Neural cell (in vitro differentiated cells): ENCODE data around the gene FDXACB1. TPM values are rescaled to one million over a fixed set of nuclear protein-coding genes. Genes with fewer than 3 reads are reported as not detected.

Experiments used
- H2AFZ ChIP-seq: fragments of 200-600, 300-800 bp; sonication (generic), shearing (Covaris generic); 2 replicates; pipeline ENCODE4 v1.6.0; 2014; ENCODE audit warnings: low read depth, mild to moderate bottlenecking, antibody characterized with exemption, low read length, moderate library complexity
- H3F3A ChIP-seq: fragments of 200-600 bp; shearing (Covaris generic); 2 replicates; pipeline ENCODE4 v1.6.1; 2016; ENCODE audit warnings: mild to moderate bottlenecking, moderate library complexity, mixed read lengths, antibody characterized with exemption, low read length; ENCODE audit not compliant: insufficient read depth, poor library complexity, severe bottlenecking
- H3K27ac ChIP-seq: fragments of 200-600, 300-800 bp; sonication (generic), shearing (Covaris generic); 2 replicates; pipeline ENCODE4 v1.5.1; 2014; ENCODE audit warnings: mild to moderate bottlenecking, low read length, moderate library complexity
- H3K27me3 ChIP-seq: fragments of 300-800, 200-600 bp; sonication (generic), shearing (Covaris generic); 2 replicates; pipeline ENCODE4 v1.6.0; 2014; ENCODE audit warnings: mild to moderate bottlenecking, low read depth, low read length, moderate library complexity; ENCODE audit not compliant: insufficient read depth
- H3K36me3 ChIP-seq: fragments of 300-800, 200-600 bp; sonication (generic), shearing (Covaris generic); 2 replicates; pipeline ENCODE4 v1.5.1; 2014; ENCODE audit warnings: mild to moderate bottlenecking, antibody characterized with exemption, low read length, moderate library complexity; ENCODE audit not compliant: insufficient read depth
- H3K4me2 ChIP-seq: fragments of 300-800, 200-600 bp; sonication (generic), shearing (Covaris generic); 2 replicates; pipeline ENCODE4 v1.6.0; 2014; ENCODE audit warnings: mild to moderate bottlenecking, low read length
- H3K4me3 ChIP-seq: fragments of 300-800, 200-600 bp; sonication (generic), shearing (Covaris generic); 2 replicates; pipeline ENCODE4 v1.5.1; 2014; ENCODE audit warnings: mild to moderate bottlenecking, low read length, moderate library complexity
- H3K79me2 ChIP-seq: fragments of 200-600 bp; shearing (Covaris generic); replicated peaks from 2 replicates; pipeline ENCODE4 v1.6.0; 2014; ENCODE audit warnings: mild to moderate bottlenecking, low read length, moderate library complexity; ENCODE audit not compliant: insufficient read depth
- H3K9ac ChIP-seq: fragments of 300-800, 200-600 bp; sonication (generic), shearing (Covaris generic); 2 replicates; pipeline ENCODE4 v1.6.1; 2016; ENCODE audit warnings: mild to moderate bottlenecking, low read length, mixed read lengths
- H3K9me2 ChIP-seq: fragments of 200-600 bp; shearing (Covaris generic); 2 replicates; pipeline ENCODE4 v1.6.1; 2016; ENCODE audit warnings: mild to moderate bottlenecking, low read length, mixed read lengths; ENCODE audit not compliant: insufficient read depth
- H3K9me3 ChIP-seq: fragments of 200-600, 300-800 bp; sonication (generic), shearing (Covaris generic); 2 replicates; pipeline ENCODE4 v1.6.1; 2016; ENCODE audit warnings: mild to moderate bottlenecking, mixed run types, low read length, moderate library complexity, mixed read lengths
- H4K20me1 ChIP-seq: fragments of 200-600 bp; shearing (Covaris generic); 2 replicates; pipeline ENCODE4 v1.6.1; 2016; ENCODE audit warnings: mild to moderate bottlenecking, mixed run types; ENCODE audit not compliant: insufficient read depth
- CTCF ChIP-seq: fragments of 450-650 bp; IDR thresholded peaks from 2 replicates; pipeline ENCODE4 v1.5.1; 2014; ENCODE audit warnings: antibody characterized with exemption, mild to moderate bottlenecking, moderate library complexity; ENCODE audit not compliant: poor library complexity, severe bottlenecking
- EP300 ChIP-seq: fragments of 450-650 bp; conservative IDR thresholded peaks from 2 replicates; pipeline ENCODE4 v1.6.1; 2014; ENCODE audit warnings: antibody characterized with exemption, mild to moderate bottlenecking, moderate library complexity; ENCODE audit not compliant: poor library complexity, severe bottlenecking
- EZH2 ChIP-seq: fragments of 200-600, 300-800 bp; shearing (Covaris generic), sonication (generic); IDR thresholded peaks from 2 replicates; pipeline ENCODE4 v1.6.1; 2014; ENCODE audit warnings: antibody characterized with exemption, low read length, borderline replicate concordance, mild to moderate bottlenecking; ENCODE audit not compliant: insufficient read depth, poor library complexity, severe bottlenecking
- MXI1 ChIP-seq: fragments of 450-650 bp; conservative IDR thresholded peaks from 2 replicates; pipeline ENCODE4 v1.6.1; 2014; ENCODE audit warnings: antibody characterized with exemption, mild to moderate bottlenecking; ENCODE audit not compliant: poor library complexity, severe bottlenecking
- POLR2AphosphoS5 ChIP-seq: IDR thresholded peaks from 2 replicates; pipeline ENCODE4 v1.6.1; 2012
- RAD21 ChIP-seq: fragments of 450-650 bp; conservative IDR thresholded peaks from 2 replicates; pipeline ENCODE4 v1.6.1; 2014; ENCODE audit warnings: antibody characterized with exemption, mild to moderate bottlenecking, moderate library complexity
- REST ChIP-seq: IDR thresholded peaks from 2 replicates; pipeline ENCODE4 v1.6.1; 2012; ENCODE audit warnings: borderline replicate concordance
- SMC3 ChIP-seq: fragments of 450-650 bp; conservative IDR thresholded peaks from 2 replicates; pipeline ENCODE4 v1.6.1; 2014; ENCODE audit warnings: antibody characterized with exemption, mild to moderate bottlenecking, moderate library complexity; ENCODE audit not compliant: poor library complexity
- TAF1 ChIP-seq: IDR thresholded peaks from 2 replicates; pipeline ENCODE4 v1.6.1; 2012; ENCODE audit warnings: low read depth
- polyA plus RNA-seq: library from polyadenylated mRNA; depleted of rRNA; stranded (reverse); fragments of >200 nt; gene quantifications from 2 replicates; pipeline ENCODE4 v1.2.3, GENCODE V29; 2014

Gene FDXACB1
- polyA plus RNA-seq, 1 donor from 2014 or later: 3.1 TPM

DNA sequence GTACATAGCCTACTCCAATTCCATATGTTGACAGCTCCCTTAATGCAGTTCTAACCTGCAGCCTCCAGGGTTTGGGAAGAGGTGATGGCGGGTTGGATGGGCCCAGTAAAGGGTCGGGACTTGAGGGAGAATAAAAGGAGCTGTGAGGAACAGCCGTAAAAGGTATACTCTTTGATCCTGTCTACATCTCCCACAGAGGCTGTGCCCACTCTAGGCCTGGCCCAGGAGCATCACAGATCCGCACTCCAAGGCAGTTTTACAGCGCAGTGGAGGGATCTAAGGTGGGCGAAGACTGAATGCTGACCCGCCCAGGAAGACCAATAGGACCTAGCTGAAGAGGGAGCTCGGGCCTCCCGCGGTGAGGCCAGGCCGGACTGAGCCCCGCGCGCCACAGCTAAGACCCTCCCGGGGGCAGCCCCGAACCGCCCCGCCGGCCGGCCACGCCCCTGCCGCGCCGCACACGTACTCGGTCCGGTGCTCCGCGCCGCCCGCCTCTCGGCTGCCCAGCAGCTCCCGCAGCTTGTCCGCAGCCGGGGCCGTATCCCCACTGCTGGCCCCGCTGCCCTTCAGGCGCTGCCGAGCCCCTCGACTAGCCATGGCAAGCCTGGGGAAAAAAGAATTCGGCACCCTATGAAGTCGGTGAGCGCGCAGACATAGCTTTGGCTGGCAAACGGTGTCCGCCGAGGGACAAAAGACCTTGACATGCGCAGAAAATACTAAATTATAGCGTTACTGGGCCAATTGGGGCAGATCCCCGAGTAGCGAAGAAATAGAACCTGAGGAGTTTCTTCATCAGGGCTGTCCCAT is 7.9 kb downstream of the FDXACB1 start, which contains the start of gene ALG9:
TSS of gene ALG9 (minus strand) at position 696 of the 807 bp plus-strand sequence. CDS start at position 597, 99 bp downstream.
- Histone ChIP-seq H3K27me3 (no peaks in the 10 kb centered on the region), H3K4me2 (peak within 1 kb of the TSS; percentile 64), H3K79me2 (peaks cover 16% of the 10 kb centered on the region), H3K9me3 (no peaks in the 10 kb centered on the region), H3F3A (peaks cover 3% of the 10 kb centered on the region), H3K9me2 (no peaks in the 10 kb centered on the region), H2AFZ (peak within 1 kb of the TSS; percentile 71), H4K20me1 (no peaks in the 10 kb centered on the region), H3K36me3 (no peaks in the 10 kb centered on the region), H3K27ac (peak within 1 kb of the TSS; percentile 80), H3K4me3 (peak within 1 kb of the TSS; percentile 77), H3K9ac (peak within 1 kb of the TSS; percentile 81)
- TF ChIP-seq TAF1 (no peak), CTCF (peak; percentile 60), EZH2 (no peak), REST (peak; percentile 83), MXI1 (peak; percentile 86), EP300 (peak; percentile 19), POLR2AphosphoS5 (peak; percentile 60), SMC3 (peak; percentile 25), RAD21 (no peak)

DNA sequence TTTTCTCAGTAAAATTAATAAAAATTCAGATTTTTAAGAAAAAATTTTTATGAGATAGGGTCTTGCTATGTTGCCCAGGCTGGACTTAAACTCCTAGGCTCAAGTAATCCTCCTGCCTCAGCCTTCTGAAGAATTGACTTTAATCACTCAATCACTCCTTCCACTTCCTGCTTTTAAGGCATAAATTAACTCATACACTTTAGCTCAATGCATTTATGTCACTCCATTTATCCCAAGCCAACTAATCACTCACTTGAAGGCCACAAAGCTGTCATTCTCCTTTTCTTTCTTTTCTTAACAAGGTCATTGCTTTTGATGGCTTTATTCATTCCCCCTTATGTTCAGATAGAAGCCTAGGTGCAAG is 8.5 kb downstream of the FDXACB1 start:
- Histone ChIP-seq H3K79me2 (peaks cover 16% of the 10 kb centered on the region), H3K36me3 (no peaks in the 10 kb centered on the region), H3K4me3 (peak overlapping the region; percentile 77), H3K27me3 (no peaks in the 10 kb centered on the region), H3K9ac (peak overlapping the region; percentile 81), H2AFZ (peak overlapping the region; percentile 71), H4K20me1 (no peaks in the 10 kb centered on the region), H3K27ac (peak overlapping the region; percentile 80), H3K9me2 (no peaks in the 10 kb centered on the region), H3F3A (peaks cover 3% of the 10 kb centered on the region), H3K4me2 (peak overlapping the region; percentile 64), H3K9me3 (no peaks in the 10 kb centered on the region)
- TF ChIP-seq TAF1: no peak
- no peak for TF ChIP-seq EP300
- no peak for TF ChIP-seq POLR2AphosphoS5
- no peak for TF ChIP-seq CTCF
- no peak for TF ChIP-seq MXI1
- no peak for TF ChIP-seq REST
- TF ChIP-seq EZH2: no peak
- no peak for TF ChIP-seq SMC3
- TF ChIP-seq RAD21: no peak
